ENCODE results near the gene SMYD3.

DNA sequence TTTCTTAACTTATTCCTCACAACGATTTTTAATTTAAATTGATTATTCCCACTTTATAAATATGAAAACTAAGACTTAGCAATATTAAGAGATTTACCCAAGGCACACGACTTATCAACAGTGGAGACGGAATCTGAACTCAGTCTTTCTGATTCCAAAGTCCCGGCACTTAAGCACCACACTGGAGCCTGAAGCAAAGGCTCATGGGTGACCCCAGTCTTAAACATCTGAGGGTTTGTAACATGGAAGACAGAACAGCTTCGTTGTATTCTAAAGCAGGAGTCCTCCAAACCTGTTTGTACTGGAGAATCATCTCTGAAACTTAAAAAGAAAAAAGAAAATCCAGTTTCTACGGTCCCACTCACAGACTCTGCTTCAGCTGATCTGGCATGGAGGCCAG is 519.5 kb downstream of the SMYD3 start:
- TF ChIP-seq, protein P1, sequence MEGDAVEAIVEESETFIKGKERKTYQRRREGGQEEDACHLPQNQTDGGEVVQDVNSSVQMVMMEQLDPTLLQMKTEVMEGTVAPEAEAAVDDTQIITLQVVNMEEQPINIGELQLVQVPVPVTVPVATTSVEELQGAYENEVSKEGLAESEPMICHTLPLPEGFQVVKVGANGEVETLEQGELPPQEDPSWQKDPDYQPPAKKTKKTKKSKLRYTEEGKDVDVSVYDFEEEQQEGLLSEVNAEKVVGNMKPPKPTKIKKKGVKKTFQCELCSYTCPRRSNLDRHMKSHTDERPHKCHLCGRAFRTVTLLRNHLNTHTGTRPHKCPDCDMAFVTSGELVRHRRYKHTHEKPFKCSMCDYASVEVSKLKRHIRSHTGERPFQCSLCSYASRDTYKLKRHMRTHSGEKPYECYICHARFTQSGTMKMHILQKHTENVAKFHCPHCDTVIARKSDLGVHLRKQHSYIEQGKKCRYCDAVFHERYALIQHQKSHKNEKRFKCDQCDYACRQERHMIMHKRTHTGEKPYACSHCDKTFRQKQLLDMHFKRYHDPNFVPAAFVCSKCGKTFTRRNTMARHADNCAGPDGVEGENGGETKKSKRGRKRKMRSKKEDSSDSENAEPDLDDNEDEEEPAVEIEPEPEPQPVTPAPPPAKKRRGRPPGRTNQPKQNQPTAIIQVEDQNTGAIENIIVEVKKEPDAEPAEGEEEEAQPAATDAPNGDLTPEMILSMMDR (IDR thresholded peaks at IDR 0.05), result no peak
- no peak for TF ChIP-seq POLR2A (IDR thresholded peaks at IDR 0.05)
